ENCODE measurements around the gene THEMIS.

DNA sequence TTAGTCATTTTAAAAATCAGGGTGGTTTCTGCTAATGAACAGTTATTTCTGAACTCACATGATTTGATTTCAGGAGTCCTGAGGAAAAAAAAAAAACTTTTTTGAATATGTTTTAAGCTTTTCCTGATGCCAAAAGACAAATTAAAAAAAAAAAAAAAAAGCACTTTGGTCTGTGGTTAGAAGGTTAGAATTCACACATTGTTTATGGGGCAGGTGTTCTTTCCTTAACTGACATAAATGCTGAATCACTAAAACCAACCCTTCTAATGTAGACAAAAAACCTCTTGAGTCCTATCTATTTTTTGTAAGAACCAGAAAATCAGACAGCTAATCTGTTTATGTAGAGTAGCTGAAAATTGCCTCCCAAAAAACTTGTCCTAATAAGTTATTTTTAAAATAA, 20.4 kb downstream of the THEMIS start:
- TF ChIP-seq CTCF (IDR thresholded peaks at IDR 0.05), result no peak
- TF ChIP-seq POLR2A (IDR thresholded peaks at IDR 0.05), result no peak
